ENCODE measurements around the gene SERPINB13.

SERPINB13 gene

GRCh38 chr18:63586966-63587365, at the start of gene SERPINB13:
SERPINB13 (plus strand) TSS chr18:63587343; CDS start chr18:63588668, 1,325 bp downstream.
- no peak for DNase-seq

GRCh38 chr18:63539904-63540510, 47.1 kb upstream of the SERPINB13 start:
- no peak for DNase-seq

DNA sequence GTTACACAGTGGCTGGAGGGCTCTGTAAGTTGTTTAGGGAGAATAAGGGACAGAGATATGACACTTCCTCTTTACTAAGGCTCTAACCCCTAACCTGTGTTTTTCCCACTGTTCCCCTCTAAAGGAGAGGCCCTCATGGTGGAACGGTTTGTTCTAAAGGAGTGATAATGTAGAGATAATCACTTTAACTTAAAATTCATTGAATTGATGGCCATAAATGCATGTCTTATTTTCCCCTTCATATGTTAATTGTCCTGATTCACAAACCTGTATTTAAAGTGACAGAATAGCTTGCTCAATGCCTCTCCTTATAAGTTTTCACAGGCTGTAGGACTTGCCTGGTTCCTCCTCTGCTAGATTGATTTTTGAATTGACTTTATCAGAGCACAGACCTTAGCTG, 45.1 kb upstream of the SERPINB13 start, which contains the start of gene SERPINB12:
Gene SERPINB12 (plus strand): TSS at position 301 of the 400 bp plus-strand sequence. CDS start 13,791 bp downstream, outside the sequence.
- DNase-seq = no peak

GRCh38 chr18:63544017-63544416, 43.1 kb upstream of the SERPINB13 start:
- DNase-seq = no peak

DNA sequence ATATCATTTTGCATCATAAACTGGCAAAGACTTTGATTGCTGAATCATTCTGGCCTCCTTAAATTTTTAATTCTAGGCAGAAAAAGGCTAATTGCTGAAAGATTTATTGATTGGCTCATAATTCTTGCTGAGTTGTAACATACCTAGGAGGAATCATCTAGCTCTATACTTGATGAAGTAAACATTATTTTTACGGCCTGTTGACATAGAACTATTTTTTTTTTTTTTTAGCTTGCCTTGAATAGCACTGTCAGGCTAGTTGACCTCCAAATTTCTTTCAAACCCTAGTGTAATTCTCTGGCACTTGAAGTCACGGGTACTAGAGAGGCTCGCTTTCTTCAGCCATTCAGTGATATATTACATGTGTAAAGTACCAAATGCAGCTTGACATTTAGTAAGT, 42.1 kb upstream of the SERPINB13 start:
- DNase-seq = no peak

DNA sequence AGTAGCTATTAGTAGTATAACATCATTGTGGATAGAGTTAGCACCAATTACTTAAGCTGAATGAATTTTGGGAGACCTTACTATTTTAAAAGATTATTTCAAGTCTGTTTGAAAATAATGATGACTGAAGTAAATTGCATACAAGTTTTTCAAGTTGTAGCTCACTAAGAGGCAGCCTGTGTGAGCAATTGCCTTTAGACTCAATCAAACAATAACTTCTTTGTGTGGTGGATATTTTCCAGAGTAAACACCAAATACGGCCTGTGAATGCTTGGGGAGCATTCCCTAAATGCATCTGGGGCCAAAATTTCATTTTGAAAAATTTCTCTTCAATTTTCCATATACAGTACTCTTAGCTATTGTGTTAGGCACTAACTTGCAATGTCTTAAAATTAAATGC, 37.1 kb upstream of the SERPINB13 start:
- no peak for DNase-seq

- no peak for DNase-seq
Observed at GRCh38 chr18:63551769-63552168, 35.4 kb upstream of the SERPINB13 start.

GRCh38 chr18:63552581-63552980, 34.6 kb upstream of the SERPINB13 start:
- no peak for DNase-seq

- no peak for DNase-seq
Observed at GRCh38 chr18:63553081-63553480, 34.1 kb upstream of the SERPINB13 start.

DNA sequence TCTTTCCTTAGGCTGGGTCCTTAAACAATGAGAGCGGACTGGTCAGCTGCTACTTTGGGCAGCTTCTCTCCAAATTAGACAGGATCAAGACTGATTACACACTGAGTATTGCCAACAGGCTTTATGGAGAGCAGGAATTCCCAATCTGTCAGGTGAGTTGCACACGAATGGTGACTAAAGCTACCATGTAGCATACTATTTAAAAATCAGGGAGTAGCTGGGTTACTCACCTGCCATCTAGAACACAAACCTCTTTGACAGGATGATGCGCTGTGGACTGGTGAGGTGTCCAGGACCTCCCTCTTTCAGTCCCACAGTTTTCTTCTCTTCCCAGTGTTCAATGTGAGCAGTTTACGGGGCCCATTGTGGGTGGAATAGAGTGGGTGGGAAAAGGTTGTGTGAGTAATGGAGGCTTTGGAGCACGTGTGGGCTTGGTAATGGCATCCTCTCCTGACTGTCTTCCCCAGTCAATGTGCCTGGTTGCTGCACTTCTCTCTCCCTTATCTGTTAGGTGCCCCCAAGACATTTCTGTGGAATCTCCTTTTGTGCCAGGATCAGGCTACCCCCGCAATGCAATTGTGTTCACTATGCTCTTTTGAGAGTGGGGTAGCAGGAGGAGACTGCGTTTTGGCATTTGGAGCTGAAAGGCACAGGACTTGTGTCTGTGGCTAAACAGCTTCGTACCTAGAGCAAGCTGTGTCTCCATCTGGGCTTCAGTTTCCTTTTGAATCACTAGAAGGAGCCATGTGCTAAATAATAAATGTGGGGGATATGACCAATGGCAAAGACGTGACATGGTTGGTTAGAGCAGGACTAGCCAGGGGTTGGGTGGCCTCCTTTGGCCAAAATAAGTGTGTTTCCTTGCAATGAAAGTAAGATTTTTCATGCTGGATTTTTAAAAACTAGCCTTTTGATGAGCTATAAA, 27.3 kb upstream of the SERPINB13 start:
- DNase-seq = no peak

- DNase-seq = no peak
Observed at GRCh38 chr18:63562284-63562683, 24.9 kb upstream of the SERPINB13 start.

GRCh38 chr18:63564021-63564420, 23.1 kb upstream of the SERPINB13 start:
- no peak for DNase-seq

DNA sequence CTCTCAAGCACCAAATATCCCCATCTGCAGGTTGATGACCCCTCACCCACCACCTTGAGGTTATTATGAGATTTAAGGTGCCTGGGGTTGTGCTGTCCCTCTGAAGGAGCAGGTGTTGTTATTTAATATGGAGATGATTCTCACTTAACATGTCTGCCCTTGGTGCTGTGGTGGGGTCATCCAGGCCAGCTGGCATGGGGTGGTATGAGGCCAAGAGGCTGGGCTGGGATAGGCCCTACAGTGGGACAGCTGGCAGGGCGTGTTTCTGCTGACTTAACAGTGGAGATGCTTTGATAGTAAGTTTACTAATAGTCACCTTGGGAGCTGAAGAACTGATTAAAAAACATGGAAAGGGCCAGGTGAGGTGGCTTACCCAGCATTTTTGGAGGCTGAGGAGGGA, 22.6 kb upstream of the SERPINB13 start:
- no peak for DNase-seq

DNA sequence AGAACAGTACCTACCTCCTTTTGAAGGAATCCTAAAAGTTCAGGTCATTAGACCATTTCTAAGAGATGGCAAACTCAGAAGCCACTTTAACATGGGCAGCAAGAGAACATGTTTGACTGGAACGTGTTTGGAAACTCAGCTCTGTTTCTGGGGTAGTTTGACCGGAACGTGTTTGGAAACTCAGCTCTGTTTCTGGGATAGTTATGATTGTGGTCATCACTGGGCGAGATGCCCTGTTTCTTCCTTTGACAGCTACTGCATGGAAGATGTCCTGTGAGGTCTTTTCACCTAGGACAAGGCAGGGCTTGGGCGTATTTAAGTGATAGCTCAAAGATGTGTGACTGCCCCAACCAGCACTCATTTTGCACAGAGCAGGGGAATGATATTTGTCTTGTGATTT, 19.9 kb upstream of the SERPINB13 start:
- DNase-seq = no peak

GRCh38 chr18:63567825-63568224, 19.3 kb upstream of the SERPINB13 start:
- no peak for DNase-seq

- no peak for DNase-seq
Observed at GRCh38 chr18:63570721-63571120, 16.4 kb upstream of the SERPINB13 start.

DNA sequence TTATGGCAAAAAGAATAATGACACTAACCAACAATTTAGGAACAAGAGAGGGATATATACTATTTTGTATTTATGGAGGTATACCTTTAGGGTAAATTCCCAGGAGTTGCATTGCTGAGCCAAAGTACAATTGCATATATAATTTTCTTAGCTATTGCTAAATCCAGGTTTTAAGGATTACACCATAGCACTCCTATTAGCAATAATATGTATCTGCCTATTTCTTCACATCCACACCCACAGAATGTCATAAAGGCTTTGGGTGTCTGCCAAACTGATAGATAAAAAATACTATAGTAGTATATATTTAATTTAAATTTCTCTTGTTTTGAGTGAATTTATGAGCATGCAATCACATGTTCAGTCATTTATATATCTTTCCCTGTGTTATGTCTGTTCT, 11.5 kb upstream of the SERPINB13 start:
- no peak for DNase-seq

DNA sequence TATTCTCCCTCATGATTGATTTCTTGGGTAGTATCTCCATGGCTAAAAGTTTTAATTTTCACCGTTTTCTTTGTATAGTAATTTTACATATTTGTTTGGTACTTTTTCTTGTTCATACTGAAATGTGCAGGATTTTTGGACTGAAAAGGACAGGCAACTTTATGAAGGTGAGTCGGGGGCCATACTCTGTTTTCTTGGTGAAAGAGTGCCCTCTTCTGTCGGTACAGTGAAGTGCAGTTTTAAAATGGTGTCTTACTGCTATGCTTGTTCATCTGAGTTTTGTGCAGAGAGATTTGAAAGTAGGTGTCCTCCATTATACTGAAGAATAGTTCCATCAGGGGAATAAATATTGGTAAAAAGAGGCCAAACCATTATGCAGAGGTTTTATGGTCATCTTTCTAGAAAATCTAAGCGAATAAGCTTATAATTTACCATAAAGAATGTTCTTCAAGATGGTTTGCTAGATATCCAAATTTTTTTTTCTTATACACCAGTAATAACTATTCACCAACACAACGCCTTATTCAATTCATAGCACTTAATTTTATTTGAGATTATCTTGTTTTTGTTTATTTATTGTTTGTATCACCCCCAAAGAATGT, 8.7 kb upstream of the SERPINB13 start:
- peak in 1 of 2 experiments; percentile 43 for DNase-seq

- no peak for DNase-seq
Observed at GRCh38 chr18:63579616-63580015, 7.5 kb upstream of the SERPINB13 start.

DNA sequence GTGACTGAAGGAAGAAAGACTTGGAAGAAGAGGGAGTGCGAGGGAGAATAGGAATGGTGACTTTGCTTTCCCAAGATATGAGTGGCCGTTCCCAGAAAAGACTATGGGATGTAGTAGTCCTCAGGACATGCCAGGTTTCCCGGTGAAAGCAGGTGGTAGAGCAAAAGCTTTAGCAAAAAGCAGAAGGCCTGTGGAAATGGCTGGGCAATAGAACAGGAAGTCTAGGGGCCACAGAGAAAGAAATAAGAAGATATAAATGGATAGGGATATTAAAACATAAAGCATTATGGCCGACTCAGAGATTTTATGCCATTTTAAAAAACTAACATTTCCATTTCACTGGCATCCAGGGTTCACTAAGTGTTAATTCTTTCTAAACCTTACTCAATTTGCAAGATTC, 1.2 kb upstream of the SERPINB13 start:
- DNase-seq = no peak

DNA sequence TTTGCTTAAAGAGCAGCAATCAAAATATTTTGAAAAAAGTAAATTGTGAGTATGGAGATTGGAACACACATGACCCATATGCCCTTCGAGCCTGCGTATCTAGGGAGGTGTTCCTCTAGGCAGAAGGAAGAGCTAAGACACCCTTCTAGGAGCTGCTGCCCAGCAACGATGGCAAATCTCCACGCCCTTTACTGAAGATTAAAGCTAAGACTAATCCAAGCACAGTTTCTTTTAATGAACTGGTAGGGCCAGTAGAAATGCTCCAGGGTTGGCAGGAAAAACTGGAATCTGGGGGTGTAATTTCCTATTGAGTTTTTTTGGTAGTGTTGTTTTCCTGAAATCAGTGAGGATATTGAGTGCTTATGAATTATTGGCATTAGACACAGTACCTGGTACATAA, 712 bp upstream of the SERPINB13 start:
- DNase-seq = no peak

- DNase-seq = no peak
Observed at GRCh38 chr18:63588909-63589308, 1.8 kb downstream of the SERPINB13 start.

DNA sequence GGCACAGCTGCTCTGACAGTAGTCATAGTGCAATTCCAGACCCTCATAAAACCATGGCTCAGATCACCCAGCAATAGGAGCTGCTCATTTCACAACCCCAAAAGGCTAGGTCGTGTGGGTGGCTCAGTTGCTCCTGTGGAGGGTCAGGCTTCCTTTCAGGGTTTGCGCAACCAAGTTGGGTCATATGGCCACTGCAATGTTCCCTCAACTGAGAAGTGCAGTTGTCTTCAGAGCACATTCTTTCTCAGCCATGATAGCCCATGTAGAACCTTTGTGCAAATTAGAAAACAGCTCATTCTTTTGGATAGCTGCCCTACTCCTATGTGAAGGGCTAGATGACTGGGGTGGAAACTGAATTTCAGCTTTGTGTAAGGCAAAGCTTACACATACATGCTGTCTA, 3.2 kb downstream of the SERPINB13 start:
- no peak for DNase-seq
